Stimulated activated CD4-positive, alpha-beta T cell treated with anti-CD3 and anti-CD28 coated beads, Interleukin-1b, Interleukin-23, amount 100 ng/mL, for 1 hour (primary cell): ENCODE data around the gene BBC3.
A peak's percentile ranks its signal among the peaks of the same experiment; 100 is the strongest.

Experiments
- DNase-seq, 2 donors: peaks; one replicate each; pipeline ENCODE4 v3.0.0-alpha.2; 2020; ENCODE audit warnings: low read depth in 2 of 2

Gene BBC3

DNA sequence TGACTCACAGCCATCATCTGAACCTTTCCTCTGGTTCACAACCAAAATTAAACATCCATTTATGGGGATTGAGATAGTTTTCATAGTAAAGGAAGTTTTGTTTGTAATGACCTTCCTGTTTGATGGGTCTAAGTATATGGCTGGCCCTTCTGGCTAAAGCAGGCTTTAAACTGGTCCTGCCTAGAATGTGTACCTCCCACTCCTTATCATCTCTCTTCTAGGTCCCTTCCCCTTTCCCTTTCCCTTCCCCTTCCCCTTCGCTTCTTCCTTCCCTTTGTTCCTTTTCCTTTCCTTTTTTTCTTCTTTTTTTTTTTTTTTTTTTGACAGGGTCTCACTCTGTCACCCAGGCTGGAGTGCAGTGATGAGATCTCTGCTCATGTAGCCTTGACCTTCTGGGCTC is 35.6 kb downstream of the BBC3 start:
- DNase-seq: no peak

DNA sequence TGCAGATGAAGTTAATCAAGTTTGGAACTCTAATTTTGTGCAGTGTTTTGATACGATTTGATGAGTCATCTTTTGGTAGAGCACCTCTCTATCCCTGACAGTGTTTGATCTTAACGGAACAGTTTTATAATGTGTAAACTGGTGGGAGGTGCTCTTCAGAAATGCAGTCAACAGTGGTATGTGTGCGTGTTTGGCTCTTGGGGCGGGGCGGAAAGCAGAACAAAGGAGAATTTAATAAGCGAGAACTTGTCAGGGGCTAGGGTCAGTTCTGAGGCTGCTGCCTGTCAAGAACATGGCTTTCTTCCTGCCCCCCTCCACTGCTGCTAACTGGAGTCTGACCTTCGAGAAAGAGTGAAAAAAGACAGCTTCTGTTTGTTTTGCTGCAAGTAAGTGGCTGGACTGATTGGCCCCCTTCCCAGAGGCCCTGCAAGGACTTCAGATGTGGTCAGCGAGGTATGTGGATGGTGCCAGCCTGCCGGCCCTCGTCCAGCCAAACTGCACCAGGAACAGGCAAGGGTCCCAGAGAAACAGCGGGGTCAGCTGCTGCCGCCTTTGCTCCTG is 40.8 kb downstream of the BBC3 start:
- DNase-seq: peak; percentile 7 to 36

DNA sequence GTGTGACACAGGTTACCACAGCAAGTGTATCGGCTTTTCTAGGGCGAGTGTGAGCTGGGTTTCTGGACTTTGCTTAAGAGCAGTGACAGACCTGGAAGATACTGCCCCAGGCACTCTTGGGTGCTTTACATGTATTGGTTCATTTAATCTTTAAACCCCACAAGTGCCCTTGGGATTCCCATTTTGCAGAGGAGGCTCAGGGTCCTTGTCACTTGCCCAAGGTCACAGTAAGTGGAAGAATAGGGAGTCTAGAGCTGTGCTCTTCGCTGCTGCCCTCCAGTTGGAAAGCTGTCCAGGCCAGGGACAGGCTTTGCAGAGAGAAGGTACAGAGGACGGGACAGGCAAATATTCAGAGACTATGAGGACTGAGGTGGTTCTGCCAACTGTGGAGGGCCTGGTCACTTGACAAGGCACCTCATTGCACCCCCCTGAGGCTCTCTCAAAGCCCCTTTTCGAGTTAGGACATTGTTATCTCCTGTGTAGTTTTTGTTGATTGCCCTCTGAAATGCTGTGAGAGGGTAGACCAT is 42.4 kb downstream of the BBC3 start:
- no peak for DNase-seq

DNA sequence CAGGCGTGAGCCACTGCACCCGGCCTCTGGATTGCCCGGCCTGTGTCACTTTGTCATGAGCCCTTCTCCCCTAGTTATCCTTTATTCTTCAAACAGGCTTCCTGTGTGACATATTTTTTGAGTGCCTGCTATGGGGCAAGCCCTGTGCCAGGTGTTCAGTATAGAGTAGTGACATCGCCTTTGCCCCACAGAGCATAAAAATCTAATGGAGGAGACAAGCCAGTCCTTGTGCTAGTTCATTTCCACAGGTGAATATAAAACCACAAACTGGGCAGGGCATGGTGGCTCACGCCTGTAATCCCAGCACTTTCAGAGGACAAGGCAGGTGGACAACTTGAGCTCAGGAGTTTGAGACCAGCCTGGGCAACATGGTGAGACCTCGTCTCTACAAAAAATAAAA is 43.2 kb downstream of the BBC3 start:
- DNase-seq: no peak

DNA sequence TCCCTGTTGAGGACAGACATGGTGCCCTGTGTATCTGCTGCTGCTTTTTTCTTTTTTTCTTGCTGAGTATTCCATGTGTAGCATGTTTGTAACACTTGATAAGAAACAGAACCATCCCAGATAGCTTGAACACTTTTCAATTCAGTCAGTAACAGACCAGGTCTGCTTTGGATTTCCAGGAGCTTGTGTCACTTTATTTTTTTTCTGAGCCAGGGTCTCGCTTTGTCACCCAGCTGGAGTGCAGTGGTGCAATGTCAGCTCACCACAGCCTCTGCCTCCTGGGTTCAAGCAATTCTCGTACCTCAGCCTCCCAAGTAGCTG is 43.7 kb downstream of the BBC3 start:
- no peak for DNase-seq

DNA sequence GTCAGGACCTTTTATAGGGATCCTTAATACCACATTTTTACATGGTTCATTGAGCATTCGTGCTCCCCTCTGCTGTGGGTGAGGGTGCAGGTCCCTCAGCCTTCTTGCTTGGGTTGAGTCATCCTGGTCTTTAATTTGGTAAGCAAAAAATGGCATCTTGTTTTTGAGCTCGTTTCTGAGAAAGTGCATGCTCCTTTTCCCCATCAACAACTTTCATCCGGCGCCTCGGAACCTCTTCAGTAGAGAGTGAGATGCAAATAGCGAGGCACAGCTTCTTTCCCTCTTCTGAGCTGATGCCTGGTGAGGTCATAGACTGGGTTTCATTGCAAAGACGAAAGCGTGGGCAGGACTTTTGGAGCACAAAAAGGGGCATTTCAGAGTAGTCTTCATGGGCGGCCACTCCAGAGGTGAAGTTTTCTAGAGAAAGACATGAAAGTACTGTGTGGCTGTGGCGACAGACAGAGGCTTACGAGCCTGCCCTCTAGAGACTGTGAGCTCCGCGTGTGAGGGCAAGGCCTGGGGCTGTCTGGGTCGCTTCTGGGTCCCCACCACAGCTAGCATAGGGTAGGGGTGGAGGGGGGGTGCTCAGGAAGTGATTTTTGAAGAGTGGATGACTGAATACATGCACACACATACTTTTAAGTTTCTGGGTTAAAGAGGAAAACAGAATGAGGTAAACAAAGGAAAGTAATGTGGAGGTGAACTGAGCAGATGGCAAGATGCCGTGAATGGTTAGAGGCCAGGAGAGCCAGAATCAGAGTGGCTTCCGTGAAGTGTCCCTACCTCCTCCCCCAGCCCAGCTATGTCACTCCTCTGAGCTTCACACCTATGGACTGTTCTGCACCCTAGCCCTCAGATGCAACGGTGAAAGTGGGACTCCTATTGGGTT is 44.3 kb downstream of the BBC3 start:
- peak; percentile 54 to 65 for DNase-seq

DNA sequence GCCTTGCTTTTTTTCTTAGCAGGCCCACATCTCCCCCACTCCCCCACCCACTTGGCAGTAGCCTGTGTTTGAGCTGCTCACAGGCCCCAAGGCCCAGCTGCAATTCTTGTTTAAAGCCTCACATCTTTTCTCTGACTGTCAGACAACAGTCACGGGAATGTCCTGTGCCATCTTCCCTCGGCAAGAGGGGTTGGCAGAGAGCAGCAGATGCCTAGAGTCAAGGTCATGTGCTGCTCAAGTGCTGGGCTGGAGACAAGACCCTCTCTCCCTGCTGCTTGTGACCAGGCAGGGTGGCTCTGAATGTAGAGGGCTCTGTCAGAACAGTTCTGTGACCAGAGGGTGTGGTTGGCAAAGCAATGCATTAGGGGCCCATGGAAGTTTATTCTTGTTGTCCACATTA is 47.4 kb downstream of the BBC3 start:
- no peak for DNase-seq

DNA sequence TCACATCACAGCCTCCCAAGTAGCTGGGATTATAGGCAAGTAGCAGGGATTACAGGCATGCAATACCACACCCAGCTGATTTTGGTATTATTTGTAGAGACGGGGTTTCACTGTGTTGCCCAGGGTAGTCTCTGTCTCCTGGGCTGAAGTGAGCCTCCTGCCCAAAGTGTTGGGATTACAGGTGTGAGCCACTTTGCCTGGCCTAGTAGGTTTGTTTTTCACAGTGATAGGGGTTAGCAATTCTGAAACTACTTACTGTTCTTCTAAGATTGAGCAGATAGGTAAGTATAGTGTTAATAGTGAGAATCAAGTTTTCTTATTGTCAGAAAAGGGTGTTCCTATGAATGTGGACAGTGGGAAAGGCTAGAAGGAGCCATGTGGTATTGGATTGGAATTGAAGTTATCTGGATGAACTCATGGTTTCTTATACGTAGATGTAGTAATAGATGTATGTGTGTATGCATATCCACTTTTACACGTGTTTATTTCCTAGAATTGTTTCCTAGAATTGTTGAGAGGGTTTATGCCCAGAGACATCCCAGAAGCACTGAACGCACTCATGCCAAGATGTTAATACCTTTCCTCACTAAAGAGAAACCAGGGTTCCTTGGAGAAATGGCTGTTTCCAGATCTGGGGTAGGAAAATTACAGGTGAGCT is 51.2 kb downstream of the BBC3 start:
- DNase-seq: no peak

DNA sequence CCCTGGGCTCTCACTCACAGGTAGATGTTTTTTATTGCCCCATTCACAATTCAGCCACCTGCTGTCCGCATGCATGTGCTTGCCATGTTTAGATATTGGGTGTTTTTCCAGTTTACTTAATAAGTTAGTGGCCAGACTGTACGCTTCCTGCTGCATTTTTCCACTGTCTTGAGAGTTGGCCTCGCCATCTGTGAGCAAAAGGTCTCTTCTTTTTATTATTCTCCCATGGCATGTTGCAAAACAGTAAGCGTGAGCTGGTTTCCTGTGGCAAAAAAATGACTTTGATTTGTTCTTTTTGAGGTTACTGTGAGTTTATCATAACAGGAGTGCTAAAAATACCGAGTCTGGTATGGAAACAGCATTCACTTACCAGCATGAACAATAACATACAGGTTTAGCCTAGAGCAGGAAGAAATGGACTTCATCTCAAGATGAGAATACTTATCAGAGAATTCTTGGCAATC is 54.3 kb downstream of the BBC3 start:
- peak in 1 of 2 donors; percentile 20 for DNase-seq

DNA sequence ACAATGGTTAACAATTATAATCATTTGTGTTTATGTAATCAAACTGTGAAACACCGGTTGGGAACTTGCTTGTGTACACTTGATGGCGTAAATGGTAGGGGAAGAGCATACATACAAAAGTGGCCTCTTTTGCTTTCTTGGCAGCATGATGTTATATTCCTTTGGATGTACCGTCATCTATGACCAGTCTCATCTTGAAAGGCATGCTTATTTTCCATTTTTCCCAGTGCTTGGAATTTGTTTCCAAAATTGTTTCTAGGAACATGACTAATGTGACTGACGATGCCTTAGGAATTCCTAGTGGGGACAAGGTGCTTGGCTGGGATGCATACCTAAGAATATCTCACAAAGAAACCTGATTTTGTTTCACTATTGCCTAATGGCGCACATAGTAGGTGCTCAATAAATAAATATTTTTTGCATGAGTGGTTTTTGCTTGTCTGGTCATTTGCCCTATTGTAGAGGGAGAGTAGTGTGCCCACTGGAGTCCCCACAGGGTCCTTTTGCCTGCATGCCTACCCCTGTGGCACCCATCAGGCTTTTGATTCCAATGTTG is 54.9 kb downstream of the BBC3 start:
- no peak for DNase-seq

DNA sequence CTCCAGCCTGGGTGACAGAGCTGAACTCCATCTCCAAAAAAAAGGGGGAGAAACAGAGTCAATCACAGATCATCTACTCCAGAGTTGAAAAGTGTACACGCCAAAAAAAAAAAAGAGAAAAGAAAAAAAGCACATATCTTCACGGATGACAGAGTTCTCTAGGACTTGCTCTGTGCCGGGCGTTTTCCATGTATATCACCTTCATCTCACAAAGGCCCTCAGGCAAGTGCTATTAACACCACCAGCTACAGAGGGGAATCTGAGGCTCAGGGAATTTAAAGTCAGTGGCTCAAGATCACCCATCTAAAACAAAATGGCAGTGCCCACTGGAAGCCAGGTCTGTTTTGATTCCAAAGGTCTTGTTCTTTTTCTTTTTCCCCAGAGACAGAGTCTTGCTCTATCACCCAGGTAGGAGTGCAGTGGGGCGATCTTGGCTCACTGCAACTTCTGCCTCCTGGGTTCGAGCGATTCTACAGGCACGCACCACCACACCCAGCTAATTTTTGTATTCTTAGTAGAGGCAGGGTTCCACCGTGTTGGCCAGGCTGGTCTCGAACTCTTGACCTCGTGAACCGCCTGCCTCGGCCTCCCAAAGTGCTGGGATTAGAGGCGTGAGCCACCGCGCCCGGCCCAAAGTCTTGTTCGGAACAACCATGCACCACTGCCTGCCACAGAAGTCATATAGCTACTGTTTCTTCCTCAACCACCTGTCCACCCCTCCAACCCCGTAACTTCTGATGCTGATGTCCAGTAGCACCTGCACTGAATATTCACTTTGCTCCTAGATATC is 58.1 kb downstream of the BBC3 start:
- no peak for DNase-seq
